ENCODE data around the gene GPR89A. TPM values are rescaled to one million over a fixed set of nuclear protein-coding genes. Genes with fewer than 3 reads are reported as not detected.

GPR89A gene
- total RNA-seq, 1 donor from 2014 or later: 31.4 TPM

GRCh38 chr1:145719230-145720079, 111.7 kb downstream of the GPR89A start, which contains the start of gene CD160:
Gene CD160 (plus strand): TSS chr1:145719499. CDS start chr1:145728328, 8,829 bp downstream.
- H3K9me3 Mint-ChIP-seq (ENCODE audit: low read depth): no peaks in the 10 kb centered on the region
- no peaks in the 10 kb centered on the region for H3K36me3 Mint-ChIP-seq (ENCODE audit: insufficient read depth)
- H3K4me3 Mint-ChIP-seq (ENCODE audit: low read depth): no peak within 1 kb of the TSS
- peaks cover 6% of the 10 kb centered on the region for H3K4me1 Mint-ChIP-seq (ENCODE audit: low read depth)
- DNase-seq (ENCODE audit: low spot score, unreplicated experiment): no peak
- H3K27me3 Mint-ChIP-seq: peaks cover 28% of the 10 kb centered on the region
- TF ChIP-seq, protein P1, sequence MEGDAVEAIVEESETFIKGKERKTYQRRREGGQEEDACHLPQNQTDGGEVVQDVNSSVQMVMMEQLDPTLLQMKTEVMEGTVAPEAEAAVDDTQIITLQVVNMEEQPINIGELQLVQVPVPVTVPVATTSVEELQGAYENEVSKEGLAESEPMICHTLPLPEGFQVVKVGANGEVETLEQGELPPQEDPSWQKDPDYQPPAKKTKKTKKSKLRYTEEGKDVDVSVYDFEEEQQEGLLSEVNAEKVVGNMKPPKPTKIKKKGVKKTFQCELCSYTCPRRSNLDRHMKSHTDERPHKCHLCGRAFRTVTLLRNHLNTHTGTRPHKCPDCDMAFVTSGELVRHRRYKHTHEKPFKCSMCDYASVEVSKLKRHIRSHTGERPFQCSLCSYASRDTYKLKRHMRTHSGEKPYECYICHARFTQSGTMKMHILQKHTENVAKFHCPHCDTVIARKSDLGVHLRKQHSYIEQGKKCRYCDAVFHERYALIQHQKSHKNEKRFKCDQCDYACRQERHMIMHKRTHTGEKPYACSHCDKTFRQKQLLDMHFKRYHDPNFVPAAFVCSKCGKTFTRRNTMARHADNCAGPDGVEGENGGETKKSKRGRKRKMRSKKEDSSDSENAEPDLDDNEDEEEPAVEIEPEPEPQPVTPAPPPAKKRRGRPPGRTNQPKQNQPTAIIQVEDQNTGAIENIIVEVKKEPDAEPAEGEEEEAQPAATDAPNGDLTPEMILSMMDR (IDR thresholded peaks at IDR 0.05; ENCODE audit: unreplicated experiment): no peak
- H3K27ac Mint-ChIP-seq: no peak within 1 kb of the TSS

Other genes starting within 250 kb of the GPR89A start
- 5.5 and 6.1 TPM in 2 replicates for gene NBPF20, start 182.4 kb upstream of the GPR89A start, total RNA-seq
- 25.0 and 26.2 TPM in 2 replicates for gene PDZK1, start 99.4 kb downstream of the GPR89A start, total RNA-seq
- gene CD160, start 111.5 kb downstream of the GPR89A start, total RNA-seq: not detected in 2 replicates
- gene RNF115, start 216.1 kb downstream of the GPR89A start, total RNA-seq: 14.5 and 14.7 TPM in 2 replicates
- 31.9 and 34.0 TPM in 2 replicates for gene POLR3C, start 216.2 kb downstream of the GPR89A start, total RNA-seq
- 5.0 and 5.2 TPM in 2 replicates for gene NUDT17, start 237.6 kb downstream of the GPR89A start, total RNA-seq